NCI-H1436 (cell line): ENCODE measurements around the gene MS4A10.
"Not testable (repeated sequence)": the region's sequence is repeated elsewhere in the genome, so short reads cannot be mapped to it uniquely, and the experiment has no call there.

Source experiments
- DNase-seq: peaks from one replicate; lab custom pipeline; 2025; lab: John Stamatoyannopoulos, UW

Gene MS4A10

GRCh38 chr11:60788401-60789125 lies 3.4 kb downstream of the MS4A10 start:
- no peak for DNase-seq

- DNase-seq, result no peak
Measured at GRCh38 chr11:60790726-60791125, 5.6 kb downstream of the MS4A10 start.

- no peak for DNase-seq
Measured at GRCh38 chr11:60791153-60791933, 6.2 kb downstream of the MS4A10 start.

- DNase-seq, result no peak
Measured at GRCh38 chr11:60792521-60792920, 7.4 kb downstream of the MS4A10 start.

GRCh38 chr11:60795291-60795690 lies 10.2 kb downstream of the MS4A10 start:
- no peak for DNase-seq

GRCh38 chr11:60797846-60798630 lies 12.9 kb downstream of the MS4A10 start:
- DNase-seq, result no peak

GRCh38 chr11:60798631-60799030 lies 13.5 kb downstream of the MS4A10 start:
- no peak for DNase-seq

- no peak for DNase-seq
Measured at GRCh38 chr11:60801194-60801593, 16.1 kb downstream of the MS4A10 start.

- no peak for DNase-seq
Measured at GRCh38 chr11:60803273-60803936, 18.3 kb downstream of the MS4A10 start.

GRCh38 chr11:60809249-60809648 lies 24.1 kb downstream of the MS4A10 start:
- DNase-seq, result no peak

GRCh38 chr11:60809691-60810090 lies 24.6 kb downstream of the MS4A10 start:
- DNase-seq, result no peak

- no peak for DNase-seq
Measured at GRCh38 chr11:60810151-60810550, 25.0 kb downstream of the MS4A10 start.

GRCh38 chr11:60810569-60810968 lies 25.4 kb downstream of the MS4A10 start:
- DNase-seq, result no peak

- no peak for DNase-seq
Measured at GRCh38 chr11:60813324-60813723, 28.2 kb downstream of the MS4A10 start.

- DNase-seq, result no peak
Measured at GRCh38 chr11:60814112-60814511, 29.0 kb downstream of the MS4A10 start.

- no peak for DNase-seq
Measured at GRCh38 chr11:60816590-60817157, 31.5 kb downstream of the MS4A10 start.

- DNase-seq, result no peak
Measured at GRCh38 chr11:60818057-60818456, 32.9 kb downstream of the MS4A10 start.

- no peak for DNase-seq
Measured at GRCh38 chr11:60821827-60822599, 36.9 kb downstream of the MS4A10 start.

GRCh38 chr11:60823745-60824306 lies 38.7 kb downstream of the MS4A10 start:
- DNase-seq, result not testable (repeated sequence)

GRCh38 chr11:60825118-60825517 lies 40.0 kb downstream of the MS4A10 start:
- DNase-seq, result no peak

- DNase-seq, result no peak
Measured at GRCh38 chr11:60825790-60826189, 40.7 kb downstream of the MS4A10 start.
